K562 (cell line): ENCODE results near the gene TFAP2E. TPM values are rescaled to one million over a fixed set of nuclear protein-coding genes. Genes with fewer than 3 reads are reported as not detected.
A peak's percentile ranks its signal among the peaks of the same experiment; 100 is the strongest.

Source experiments
- E2F3 ChIP-seq: fragments of 250-450 bp; sonication (Bioruptor Pico); IDR thresholded peaks from 2 replicates; pipeline ENCODE4 v1.4.0; 2020; ENCODE audit warnings: mild to moderate bottlenecking
- MCM5 ChIP-seq: fragments of 450-650 bp; IDR thresholded peaks from 2 replicates; pipeline ENCODE4 v1.6.1; 2016; ENCODE audit warnings: low read depth
- NR2C1 ChIP-seq, 2 experiments: fragments of 450-650 bp; IDR thresholded peaks; 2 replicates each; pipeline ENCODE4 v1.6.1; 2017; ENCODE audit warnings: mild to moderate bottlenecking in 2 of 2, antibody characterized with exemption in 1 of 2, inconsistent platforms in 1 of 2, missing compliant biosample characterization in 1 of 2, missing genetic modification characterization in 1 of 2
- RAD21 ChIP-seq, 2 experiments: fragments of 250-450 bp in 1 of 2; fragments of 450-650 bp in 1 of 2; sonication (Bioruptor Pico) in 1 of 2; formaldehyde crosslinking in 1 of 2; IDR thresholded peaks in 1 of 2; conservative IDR thresholded peaks in 1 of 2; 2 replicates each; pipeline versions ENCODE4 v1.4.0 to v1.8.0; 2020 to 2022; ENCODE audit warnings: mild to moderate bottlenecking in 2 of 2, moderate library complexity in 1 of 2
- ZFPM2 ChIP-seq: fragments of 250-450 bp; sonication (Bioruptor Pico); IDR thresholded peaks from 2 replicates; pipeline ENCODE4 v1.5.1; 2022; ENCODE audit warnings: mild to moderate bottlenecking
- ZNF407 ChIP-seq: fragments of 450-650 bp; IDR thresholded peaks from 2 replicates; pipeline ENCODE4 v1.6.1; 2016; ENCODE audit warnings: low read depth
- ZNF696 ChIP-seq: fragments of 250-450 bp; sonication (Bioruptor Pico); conservative IDR thresholded peaks from 2 replicates; pipeline ENCODE4 v1.4.0; 2020; ENCODE audit warnings: mild to moderate bottlenecking, moderate library complexity
- polyA plus RNA-seq, 8 experiments: library from polyadenylated mRNA; depleted of rRNA in 4 of 8; stranded (reverse) in 5 of 8; unstranded in 3 of 8; fragments of >200 nt; fragmentation: Nextera tagmentation in 2 of 8; fragmentation: Illumina TruSeq in 1 of 8; extraction: Ambion mirVana in 2 of 8; extraction: Trizol in 1 of 8; gene quantifications; 2 replicates each; pipeline versions ENCODE4 v1.2.1 to v1.2.3, GENCODE V29; 2011 to 2014; ENCODE audit warnings: inconsistent platforms in 1 of 8, missing spikeins in 1 of 8
- total RNA-seq, 7 experiments: library from RNA; depleted of rRNA in 6 of 7; stranded (reverse); fragments of >200 nt in 6 of 7; fragmentation: Illumina TruSeq in 2 of 7; extraction: Trizol in 2 of 7; gene quantifications; 2 replicates each; pipeline versions ENCODE4 v1.2.1 to v1.2.3, GENCODE V29; 2011 to 2021; ENCODE audit warnings: low replicate concordance in 1 of 7

Gene TFAP2E
- total and polyA plus RNA-seq, 9 of the 15 experiments (the other 6 are each of a cell fraction or from before 2014, with no cell fraction given), result 0.03 to 0.11 (median 0.07) TPM; not detected in 4

GRCh38 chr1:35642471-35642955 lies 69.4 kb downstream of the TFAP2E start (continued):
- no peak for TF ChIP-seq ZNF696
- no peak for TF ChIP-seq MCM5
- no peak for TF ChIP-seq ZFPM2 (CRISPR knock-in tag)
- TF ChIP-seq NR2C1 (IDR thresholded peaks at IDR 0.05), result 0 out of 2 replicates have a peak, but pooled peaks have one; percentile 7
- TF ChIP-seq NR2C1 (tag; IDR thresholded peaks at IDR 0.05), result no peak
- TF ChIP-seq ZNF407, result no peak
- TF ChIP-seq RAD21 (CRISPR knock-in tag; conservative IDR thresholded peaks at IDR 0.05 in 1 of 2, IDR thresholded peaks at IDR 0.05 in 1 of 2), result no peak
- no peak for TF ChIP-seq E2F3 (CRISPR knock-in tag)
